ENCODE data around the gene SLC7A11. TPM values are rescaled to one million over a fixed set of nuclear protein-coding genes. Genes with fewer than 3 reads are reported as not detected.

Gene SLC7A11
- total and polyA plus RNA-seq, 10 of the 15 experiments (the other 5 are each of a cell fraction or from before 2014, with no cell fraction given) = 1.6 to 9.8 (median 3.5) TPM

GRCh38 chr4:138234248-138234647, 7.9 kb downstream of the SLC7A11 start:
- H2AFZ ChIP-seq (ENCODE audit: control insufficient read depth, low read depth, low read length) = no peak overlapping the region
- in situ Hi-C loops (cut with MboI) (no loop called here), intact Hi-C loops (cut with micrococcal nuclease; ENCODE audit: unreplicated experiment) (no loop called here)
- H3K36me3 ChIP-seq (ENCODE audit: control insufficient read depth in 2 of 2, insufficient read depth in 2 of 2, low read length in 1 of 2) = no peaks in the 10 kb centered on the region
- no TSS peak for BruUV-seq (replicated peaks)
- H3K4me2 ChIP-seq (ENCODE audit: control insufficient read depth, insufficient read depth) = no peak overlapping the region
- H3K9ac ChIP-seq (ENCODE audit: control insufficient read depth, insufficient read depth, low read length) = no peak overlapping the region
- no peak for ATAC-seq
- H3K9me3 ChIP-seq (replicated peaks; ENCODE audit: control insufficient read depth, insufficient read depth, low read length) = no peaks in the 10 kb centered on the region; the same call in 2 of the 3 replicates
- H4K20me1 ChIP-seq (ENCODE audit: control insufficient read depth, insufficient read depth) = no peaks in the 10 kb centered on the region
- no peak for DNase-seq (ENCODE audit: low read depth, low spot score)
- ChIA-PET RAD21 (ENCODE audit: unreplicated experiment) (interaction anchor here (1.2 to 6.2 kb wide), 3 partner anchors 8 to 44 kb away, joined by 4 to 47 read pairs (median 5); partner anchors contain the start of gene SLC7A11), SMC1A (ENCODE audit: uncharacterized antibody, unreplicated experiment) (interaction anchor here (0.6 to 6.3 kb wide), 6 partner anchors 8 to 981 kb away, joined by 3 to 68 read pairs (median 7); no protein-coding TSS in a partner anchor), POLR2A (no interaction called here), CTCF (interaction anchor here (1.0 to 1.3 kb wide), 2 partner anchors 8 to 46 kb away, joined by 3 to 4 read pairs; partner anchors contain the start of gene SLC7A11)
- H3K27me3 ChIP-seq (replicated peaks in 1 of 2; ENCODE audit: control insufficient read depth in 2 of 2, insufficient read depth in 2 of 2, low read length in 1 of 2) = no peaks in the 10 kb centered on the region
- no peak for FAIRE-seq
- no peaks in the 10 kb centered on the region for H3K4me1 ChIP-seq (ENCODE audit: control insufficient read depth, insufficient read depth, low read length)
- H3K27ac ChIP-seq (ENCODE audit: control insufficient read depth, insufficient read depth) = no peak overlapping the region
- no peak for TF ChIP-seq RCOR1 (conservative IDR thresholded peaks at IDR 0.05; ENCODE audit: low read depth, low read length)
- no peak for TF ChIP-seq CBX3 (IDR thresholded peaks at IDR 0.05; ENCODE audit: borderline replicate concordance, low read depth)
- TF ChIP-seq PBX3 (IDR thresholded peaks at IDR 0.05; ENCODE audit: insufficient replicate concordance, low read depth, low read length) = no peak
- TF ChIP-seq SMAD5 (IDR thresholded peaks at IDR 0.05; ENCODE audit: low read depth) = no peak
- no peak for TF ChIP-seq YY1 (IDR thresholded peaks at IDR 0.05; ENCODE audit: low read depth, low read length)
- no peak for TF ChIP-seq NFIC (IDR thresholded peaks at IDR 0.05; ENCODE audit: low read depth, low read length)
- no peak for TF ChIP-seq RELA (IDR thresholded peaks at IDR 0.05; ENCODE audit: borderline replicate concordance, partially characterized antibody)
- TF ChIP-seq DPF2 (IDR thresholded peaks at IDR 0.05) = no peak
- no peak for TF ChIP-seq SIN3A (IDR thresholded peaks at IDR 0.05; ENCODE audit: low read depth, low read length)
- no peak for TF ChIP-seq SPI1 (IDR thresholded peaks at IDR 0.05; ENCODE audit: borderline replicate concordance, insufficient read depth, low read depth, low read length)
- H3K79me2 ChIP-seq (ENCODE audit: control insufficient read depth, insufficient read depth, low read length) = peaks cover 12% of the 10 kb centered on the region
- H3K4me3 ChIP-seq = no peak overlapping the region
- 100% methylated on average over 1 of the region's 1 CpG for WGBS (ENCODE audit: insufficient coverage, insufficient replicate concordance, low lambda C conversion rate, missing lambda C conversion rate)
